Brain microvascular endothelial cell (primary cell): Measurements from ENCODE around the gene ANKRD53.
A peak's percentile ranks its signal among the peaks of the same experiment; 100 is the strongest.

Experiments used
- DNase-seq: peaks from one replicate; pipeline ENCODE4 v3.0.0-alpha.2; 2020
- H3K27ac ChIP-seq: fragments of 250-450 bp; sonication (Bioruptor Pico); 2 replicates; pipeline ENCODE4 v1.5.1; 2020; ENCODE audit warnings: mild to moderate bottlenecking, moderate library complexity
- H3K27me3 ChIP-seq: fragments of 250-450 bp; sonication (Bioruptor Pico); replicated peaks from 2 replicates; pipeline ENCODE4 v1.5.1; 2020; ENCODE audit warnings: mild to moderate bottlenecking
- H3K36me3 ChIP-seq: fragments of 250-450 bp; sonication (Bioruptor Pico); replicated peaks from 2 replicates; pipeline ENCODE4 v1.5.1; 2020; ENCODE audit warnings: mild to moderate bottlenecking
- H3K4me3 ChIP-seq: 2 replicates; pipeline ENCODE4 v1.5.1; 2011; ENCODE audit warnings: low read depth, mild to moderate bottlenecking, control low read depth, low read length, moderate library complexity
- CTCF ChIP-seq: IDR thresholded peaks from 2 replicates; pipeline ENCODE4 v1.5.1; 2011; ENCODE audit warnings: low read depth, mild to moderate bottlenecking, moderate library complexity, low read length, control low read depth, inconsistent platforms; ENCODE audit errors: missing control alignments
- in situ Hi-C: cut with HindIII; loops from 2 replicates; pipeline ENCODE4 v1.10.0; 2017; ENCODE audit warnings: low sequenced_read_pairs, low pct_ligation_motif_present

ANKRD53 gene

GRCh38 chr2:70959851-70960832 is 18.3 kb upstream of the ANKRD53 start:
- H3K27me3 ChIP-seq = peaks cover 8% of the 10 kb centered on the region
- no peak overlapping the region for H3K4me3 ChIP-seq
- H3K27ac ChIP-seq = no peak overlapping the region
- TF ChIP-seq CTCF = peak; percentile 29
- in situ Hi-C loops = no loop called here
- no peak for DNase-seq
- no peaks in the 10 kb centered on the region for H3K36me3 ChIP-seq

- in situ Hi-C loops = no loop called here
- H3K27ac ChIP-seq = no peak overlapping the region
- H3K27me3 ChIP-seq = peaks cover 7% of the 10 kb centered on the region
- no peaks in the 10 kb centered on the region for H3K36me3 ChIP-seq
- peak; percentile 0 for TF ChIP-seq CTCF
- DNase-seq = no peak
- no peak overlapping the region for H3K4me3 ChIP-seq
Measured at GRCh38 chr2:70960833-70961647, 17.4 kb upstream of the ANKRD53 start.

- in situ Hi-C loops = no loop called here
- no peak for DNase-seq
- Histone ChIP-seq H3K4me3 (no peak overlapping the region), H3K27ac (no peak overlapping the region), H3K27me3 (peaks cover 6% of the 10 kb centered on the region), H3K36me3 (no peaks in the 10 kb centered on the region)
- TF ChIP-seq CTCF = no peak
Measured at GRCh38 chr2:70961648-70961994, 16.8 kb upstream of the ANKRD53 start.

GRCh38 chr2:70962211-70962884 is 16.1 kb upstream of the ANKRD53 start:
- TF ChIP-seq CTCF = no peak
- H3K4me3 ChIP-seq = no peak overlapping the region
- no peaks in the 10 kb centered on the region for H3K36me3 ChIP-seq
- H3K27ac ChIP-seq = no peak overlapping the region
- DNase-seq = no peak
- in situ Hi-C loops = no loop called here
- peaks cover 6% of the 10 kb centered on the region for H3K27me3 ChIP-seq

GRCh38 chr2:70962885-70963878 is 15.2 kb upstream of the ANKRD53 start:
- no peak overlapping the region for H3K27ac ChIP-seq
- no peak for DNase-seq
- in situ Hi-C loops = no loop called here
- H3K36me3 ChIP-seq = no peaks in the 10 kb centered on the region
- H3K27me3 ChIP-seq = peaks cover 6% of the 10 kb centered on the region
- H3K4me3 ChIP-seq = no peak overlapping the region
- TF ChIP-seq CTCF = no peak
